NCI-H748 (cell line): ENCODE data around the gene STAT6.

Source experiments
- DNase-seq: peaks from one replicate; lab custom pipeline; 2025; ENCODE audit not compliant: unreplicated experiment; lab: John Stamatoyannopoulos, UW

The STAT6 gene

GRCh38 chr12:57051011-57051410, 60.2 kb downstream of the STAT6 start:
- DNase-seq: no peak

GRCh38 chr12:57049890-57050289, 61.3 kb downstream of the STAT6 start, which contains the start of gene MYO1A:
TSS of gene MYO1A (minus strand) at chr12:57050129. CDS start at chr12:57048323, 1,806 bp downstream.
- DNase-seq: no peak

- no peak for DNase-seq
These were observed 62.1 kb downstream of the STAT6 start for GRCh38 chr12:57049119-57049446.

GRCh38 chr12:57048423-57049118, 62.6 kb downstream of the STAT6 start:
- no peak for DNase-seq

- DNase-seq: no peak
These were observed 63.2 kb downstream of the STAT6 start for GRCh38 chr12:57047981-57048380.

- no peak for DNase-seq
These were observed 63.9 kb downstream of the STAT6 start for GRCh38 chr12:57046947-57047890.

GRCh38 chr12:57046086-57046791, 64.9 kb downstream of the STAT6 start:
- no peak for DNase-seq
